GM12878 (cell line): ENCODE data around the gene CCDC68. TPM values are rescaled to one million over a fixed set of nuclear protein-coding genes. Genes with fewer than 3 reads are reported as not detected.

Experiments
- ATAC-seq: fragments of 200-7000 bp; cut with Tn5 transposase; 3 replicates; pipeline ENCODE4 v1.9.1; 2020; ENCODE audit warnings: mild to moderate bottlenecking, moderate library complexity
- BruUV-seq: library from RNA; stranded (reverse); fragments of 400-500 nt; replicated peaks from 2 replicates; lab custom pipeline; 2021; lab: Mats Ljungman, UMichigan
- CTCF ChIA-PET: fragments of 300-600 bp; sonication (Branson Sonifier 250); formaldehyde crosslinking; extraction: SDS; loops from one replicate; lab custom pipeline; 2021; ENCODE audit warnings: inconsistent platforms; lab: Yijun Ruan, JAX
- POLR2A ChIA-PET: fragments of 350-600 bp; formaldehyde crosslinking; extraction: SDS; loops from one replicate; lab custom pipeline; 2021; ENCODE audit warnings: inconsistent platforms; lab: Charles Lee
- RAD21 ChIA-PET: fragments of 300-600 bp; sonication (Branson Sonifier 250); formaldehyde crosslinking; loops from one replicate; lab custom pipeline; 2023; ENCODE audit warnings: antibody characterized with exemption; ENCODE audit not compliant: unreplicated experiment; lab: Charles Lee
- SMC1A ChIA-PET: fragments of 300-600 bp; sonication (Branson Sonifier 250); formaldehyde crosslinking; loops from one replicate; lab custom pipeline; 2023; ENCODE audit not compliant: unreplicated experiment, uncharacterized antibody; lab: Charles Lee
- DNase-seq: peaks from one replicate; pipeline ENCODE4 v3.0.0-alpha.2; 2011; ENCODE audit warnings: low read depth, low spot score
- FAIRE-seq: peaks from 3 replicates; lab custom pipeline; 2011; peaks lifted over from hg19 to GRCh38; lab: Jason Lieb, UNC
- H2AFZ ChIP-seq: 2 replicates; pipeline ENCODE4 v1.6.0; 2011; ENCODE audit warnings: low read depth, low read length, control low read depth; ENCODE audit not compliant: control insufficient read depth
- H3K27ac ChIP-seq: 2 replicates; pipeline ENCODE4 v1.5.1; 2011; ENCODE audit warnings: control low read depth; ENCODE audit not compliant: control insufficient read depth, insufficient read depth
- H3K27me3 ChIP-seq, 2 experiments: replicated peaks in 1 of 2; 2 replicates each; pipeline versions ENCODE4 v1.6.0 to v1.6.1; 2011; ENCODE audit warnings: low read length in 1 of 2; ENCODE audit not compliant: control insufficient read depth in 2 of 2, insufficient read depth in 2 of 2
- H3K36me3 ChIP-seq, 2 experiments: 2 replicates each; pipeline ENCODE4 v1.5.1; 2011; ENCODE audit warnings: low read length in 1 of 2; ENCODE audit not compliant: control insufficient read depth in 2 of 2, insufficient read depth in 2 of 2
- H3K4me1 ChIP-seq: 2 replicates; pipeline ENCODE4 v1.6.1; 2011; ENCODE audit warnings: mild to moderate bottlenecking, low read length, moderate library complexity, mixed read lengths; ENCODE audit not compliant: control insufficient read depth, insufficient read depth
- H3K4me2 ChIP-seq: 2 replicates; pipeline ENCODE4 v1.6.0; 2011; ENCODE audit warnings: control low read depth; ENCODE audit not compliant: control insufficient read depth, insufficient read depth
- H3K4me3 ChIP-seq: fragments of 200-600 bp; sonication (generic); 2 replicates; pipeline ENCODE4 v1.5.1; 2016
- H3K79me2 ChIP-seq: 2 replicates; pipeline ENCODE4 v1.6.0; 2011; ENCODE audit warnings: low read length; ENCODE audit not compliant: control insufficient read depth, insufficient read depth
- H3K9ac ChIP-seq: 2 replicates; pipeline ENCODE4 v1.8.0; 2011; ENCODE audit warnings: low read length, control low read depth, mixed read lengths; ENCODE audit not compliant: control insufficient read depth, insufficient read depth
- H3K9me3 ChIP-seq: replicated peaks from 3 replicates; pipeline ENCODE4 v1.5.1; 2011; ENCODE audit warnings: mild to moderate bottlenecking, low read length; ENCODE audit not compliant: control insufficient read depth, insufficient read depth
- H4K20me1 ChIP-seq: 2 replicates; pipeline ENCODE4 v1.6.0; 2011; ENCODE audit not compliant: control insufficient read depth, insufficient read depth
- CHD1 ChIP-seq: IDR thresholded peaks from 2 replicates; pipeline ENCODE4 v1.6.1; 2012; ENCODE audit warnings: low read depth, low read length, improper control_type of control experiment
- DPF2 ChIP-seq: fragments of 450-650 bp; IDR thresholded peaks from 2 replicates; pipeline ENCODE4 v1.6.1; 2017; ENCODE audit warnings: mild to moderate bottlenecking
- KAT2A ChIP-seq: conservative IDR thresholded peaks from 2 replicates; pipeline ENCODE4 v1.6.1; 2011; ENCODE audit warnings: low read depth, low read length; ENCODE audit not compliant: control insufficient read depth
- NFYA ChIP-seq: IDR thresholded peaks from 2 replicates; pipeline ENCODE4 v1.6.1; 2011; ENCODE audit warnings: low read depth, mild to moderate bottlenecking, low read length, improper control_type of control experiment, borderline replicate concordance
- NR2C2 ChIP-seq: IDR thresholded peaks from 2 replicates; pipeline ENCODE4 v1.6.1; 2011; ENCODE audit warnings: borderline replicate concordance, low read depth; ENCODE audit not compliant: control insufficient read depth, insufficient read length
- RFX5 ChIP-seq: IDR thresholded peaks from 2 replicates; pipeline ENCODE4 v1.6.1; 2011; ENCODE audit warnings: low read depth, low read length, improper control_type of control experiment
- TCF7 ChIP-seq: IDR thresholded peaks from 2 replicates; pipeline ENCODE4 v1.6.1; 2014; ENCODE audit warnings: antibody characterized with exemption, borderline replicate concordance
- ZBED1 ChIP-seq: IDR thresholded peaks from 2 replicates; pipeline ENCODE4 v1.6.1; 2016; ENCODE audit warnings: borderline replicate concordance
- ZNF217 ChIP-seq: fragments of 450-650 bp; IDR thresholded peaks from 2 replicates; pipeline ENCODE4 v1.6.1; 2017; ENCODE audit warnings: antibody characterized with exemption, mild to moderate bottlenecking
- ZNF384 ChIP-seq: IDR thresholded peaks from 2 replicates; pipeline ENCODE4 v1.6.1; 2012; ENCODE audit warnings: low read depth, mild to moderate bottlenecking, low read length, improper control_type of control experiment, borderline replicate concordance
- WGBS: methylation state at CpG from one replicate; pipeline ENCODE4 v1.1.6; 2016; ENCODE audit warnings: low lambda C conversion rate; ENCODE audit not compliant: insufficient replicate concordance, insufficient coverage; ENCODE audit errors: missing lambda C conversion rate; 5-methylcytosine and 5-hydroxymethylcytosine counted together
- in situ Hi-C: fragments of 300-500 bp; cut with MboI; formaldehyde crosslinking; loops from 9 replicates; pipeline ENCODE4 v1.14.3; 2018; ENCODE audit warnings: mixed read lengths
- intact Hi-C: fragments of 100-400 bp; cut with micrococcal nuclease; formaldehyde crosslinking; loops from one replicate; pipeline ENCODE4 v1.14.2; 2022; ENCODE audit not compliant: unreplicated experiment
- polyA plus RNA-seq, 11 experiments: library from polyadenylated mRNA; depleted of rRNA in 4 of 11; unstranded in 6 of 11; stranded (reverse) in 5 of 11; fragments of >200 nt; fragmentation: Nextera tagmentation in 4 of 11; fragmentation: Illumina TruSeq in 1 of 11; extraction: Ambion mirVana in 4 of 11; extraction: Trizol in 1 of 11; gene quantifications; 1 replicate in 1 of 11; 2 replicates in 10 of 11; pipeline versions ENCODE4 v1.2.1 to v1.2.3, GENCODE V29; 2011 to 2016; ENCODE audit warnings: inconsistent platforms in 2 of 11, missing spikeins in 2 of 11, low read depth in 1 of 11
- total RNA-seq, 4 experiments: library from RNA; depleted of rRNA in 3 of 4; stranded (reverse); fragments of >200 nt in 3 of 4; fragmentation: Illumina TruSeq in 1 of 4; extraction: Trizol in 1 of 4; gene quantifications; 2 replicates each; pipeline versions ENCODE4 v1.2.1 to v1.2.3, GENCODE V29; 2013 to 2021
- TF ChIP-seq, protein P1 (sequence below): IDR thresholded peaks from 2 replicates; pipeline ENCODE4 v1.6.1; 2011; ENCODE audit warnings: borderline replicate concordance, low read depth, mild to moderate bottlenecking, moderate library complexity, low read length; ENCODE audit not compliant: insufficient read depth, poor library complexity, severe bottlenecking

Gene CCDC68
- total and polyA plus RNA-seq, 10 of the 15 experiments (the other 5 are each of a cell fraction or from before 2014, with no cell fraction given) = 0.04 TPM; not detected in 9

DNA sequence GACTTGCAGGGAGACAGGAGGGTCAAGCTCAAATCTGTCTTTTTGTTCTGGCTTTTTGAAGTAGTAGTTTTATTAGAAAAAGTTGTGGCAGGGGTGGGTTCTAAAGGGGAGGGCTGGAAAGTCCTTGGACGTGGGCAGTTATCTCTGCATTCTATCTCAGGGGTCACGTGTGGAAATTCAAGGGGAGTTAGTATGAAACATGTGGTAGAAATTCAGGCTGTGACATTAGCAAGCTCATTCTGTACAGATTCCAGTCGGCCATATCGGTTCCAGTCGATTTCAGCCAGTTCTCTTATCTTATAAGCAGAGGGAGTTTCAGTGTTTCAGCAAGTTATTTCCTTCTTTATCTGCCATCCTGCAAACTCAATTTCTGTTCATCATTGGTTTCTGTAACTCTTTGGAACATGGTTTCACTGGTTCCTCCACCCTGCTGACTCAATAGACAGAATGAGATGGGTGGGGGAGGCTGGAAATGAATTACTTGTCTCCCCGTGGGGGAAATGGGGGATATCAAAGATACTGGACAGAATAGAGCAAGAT, 78.0 kb downstream of the CCDC68 start:
- RAD21 ChIA-PET = no interaction called here
- no peak overlapping the region for H3K4me2 ChIP-seq

More for the DNA sequence above, 78.0 kb downstream of the CCDC68 start:
- H3K9ac ChIP-seq = no peak overlapping the region
- DNase-seq (no peak), ATAC-seq (no peak), FAIRE-seq (no peak)
- in situ Hi-C loops (no loop called here), intact Hi-C loops (no loop called here)
- no peak overlapping the region for H2AFZ ChIP-seq
- ChIA-PET CTCF (no interaction called here), SMC1A (no interaction called here), POLR2A (no interaction called here)
- 22% methylated on average over 6 of the region's 6 CpGs for WGBS
- TF ChIP-seq DPF2 = no peak
- no peak for TF ChIP-seq ZBED1
- TF ChIP-seq ZNF217 = no peak
- no peak for TF ChIP-seq ZNF384
- TF ChIP-seq NR2C2 = no peak
- TF ChIP-seq NFYA = no peak
- TF ChIP-seq CHD1 = no peak
- TF ChIP-seq, protein P1, sequence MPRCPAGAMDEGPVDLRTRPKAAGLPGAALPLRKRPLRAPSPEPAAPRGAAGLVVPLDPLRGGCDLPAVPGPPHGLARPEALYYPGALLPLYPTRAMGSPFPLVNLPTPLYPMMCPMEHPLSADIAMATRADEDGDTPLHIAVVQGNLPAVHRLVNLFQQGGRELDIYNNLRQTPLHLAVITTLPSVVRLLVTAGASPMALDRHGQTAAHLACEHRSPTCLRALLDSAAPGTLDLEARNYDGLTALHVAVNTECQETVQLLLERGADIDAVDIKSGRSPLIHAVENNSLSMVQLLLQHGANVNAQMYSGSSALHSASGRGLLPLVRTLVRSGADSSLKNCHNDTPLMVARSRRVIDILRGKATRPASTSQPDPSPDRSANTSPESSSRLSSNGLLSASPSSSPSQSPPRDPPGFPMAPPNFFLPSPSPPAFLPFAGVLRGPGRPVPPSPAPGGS = no peak
- TF ChIP-seq RFX5 = no peak
- no peak for TF ChIP-seq TCF7
- TF ChIP-seq KAT2A = no peak
- H3K9me3 ChIP-seq = no peaks in the 10 kb centered on the region
- H3K36me3 ChIP-seq = no peaks in the 10 kb centered on the region
- no TSS peak for BruUV-seq
- H3K4me3 ChIP-seq = no peak overlapping the region
- no peaks in the 10 kb centered on the region for H3K4me1 ChIP-seq
- H4K20me1 ChIP-seq = no peaks in the 10 kb centered on the region
- H3K27me3 ChIP-seq = no peaks in the 10 kb centered on the region
- no peak overlapping the region for H3K27ac ChIP-seq
- no peaks in the 10 kb centered on the region for H3K79me2 ChIP-seq
